ENCODE results near the gene ZNF625. TPM values are rescaled to one million over a fixed set of nuclear protein-coding genes. Genes with fewer than 3 reads are reported as not detected.
"Not testable (repeated sequence)": the region's sequence is repeated elsewhere in the genome, so short reads cannot be mapped to it uniquely, and the experiment has no call there.

ZNF625 gene
- total and polyA plus RNA-seq, 4 donors = 1.0 to 17.6 (median 4.3) TPM

GRCh38 chr19:12111943-12112637 is 44.4 kb downstream of the ZNF625 start:
- H3K4me3 ChIP-seq = no peak overlapping the region
- no peak overlapping the region for H3K27ac ChIP-seq (ENCODE audit: low read depth in 1 of 2, low read length in 1 of 2)
- 95 to 96% methylated on average over 8 of the region's 8 CpGs for WGBS, 2 donors
- H3K4me1 ChIP-seq (ENCODE audit: control insufficient read depth in 5 of 5, insufficient read depth in 5 of 5, low read length in 5 of 5) = no peaks in the 10 kb centered on the region
- H3K27me3 ChIP-seq (ENCODE audit: control insufficient read depth in 3 of 3, insufficient read depth in 3 of 3, low read length in 2 of 3) = no peaks in the 10 kb centered on the region
- ATAC-seq (ENCODE audit: insufficient read depth, low FRiP score) (no peak), DNase-seq (no peak)
- H3K36me3 ChIP-seq (ENCODE audit: control insufficient read depth in 4 of 4, insufficient read depth in 4 of 4, low read length in 4 of 4) = peaks cover 6 to 47% (median 27%) of the 10 kb centered on the region in 4 donors
- no peak overlapping the region for H3K9ac ChIP-seq (ENCODE audit: insufficient read depth in 1 of 2, low read length in 2 of 2)
- H3K9me3 ChIP-seq (ENCODE audit: control insufficient read depth in 4 of 4, insufficient read depth in 3 of 4, low read length in 3 of 4) = peaks cover 0 to 29% (median 15%) of the 10 kb centered on the region in 4 donors
- no peak for TF ChIP-seq CTCF (IDR thresholded peaks at IDR 0.05; ENCODE audit: control extremely low read depth, extremely low read depth)

GRCh38 chr19:12111176-12111575 is 45.4 kb downstream of the ZNF625 start:
- Histone ChIP-seq H3K4me1 (ENCODE audit: control insufficient read depth in 5 of 5, insufficient read depth in 5 of 5, low read length in 5 of 5) (no peaks in the 10 kb centered on the region), H3K36me3 (ENCODE audit: control insufficient read depth in 4 of 4, insufficient read depth in 4 of 4, low read length in 4 of 4) (peaks cover 6 to 53% (median 29%) of the 10 kb centered on the region in 4 donors), H3K9ac (ENCODE audit: insufficient read depth in 1 of 2, low read length in 2 of 2) (no peak overlapping the region), H3K27ac (ENCODE audit: low read depth in 1 of 2, low read length in 1 of 2) (no peak overlapping the region), H3K27me3 (ENCODE audit: control insufficient read depth in 3 of 3, insufficient read depth in 3 of 3, low read length in 2 of 3) (no peaks in the 10 kb centered on the region), H3K9me3 (ENCODE audit: control insufficient read depth in 4 of 4, insufficient read depth in 3 of 4, low read length in 3 of 4) (peaks cover 0 to 33% (median 17%) of the 10 kb centered on the region in 4 donors), H3K4me3 (no peak overlapping the region)
- ATAC-seq (ENCODE audit: insufficient read depth, low FRiP score) (no peak), DNase-seq (no peak)
- WGBS, 2 donors = 50% methylated on average over 2 of the region's 2 CpGs
- TF ChIP-seq CTCF (IDR thresholded peaks at IDR 0.05; ENCODE audit: control extremely low read depth, extremely low read depth) = no peak

GRCh38 chr19:12103909-12104308 is 52.6 kb downstream of the ZNF625 start:
- H3K9me3 ChIP-seq (ENCODE audit: control insufficient read depth in 4 of 4, insufficient read depth in 3 of 4, low read length in 3 of 4); H3K9ac ChIP-seq (ENCODE audit: insufficient read depth in 1 of 2, low read length in 2 of 2); ATAC-seq (ENCODE audit: insufficient read depth, low FRiP score); H3K4me3 ChIP-seq; H3K27me3 ChIP-seq (ENCODE audit: control insufficient read depth in 3 of 3, insufficient read depth in 3 of 3, low read length in 2 of 3); H3K27ac ChIP-seq (ENCODE audit: low read depth in 1 of 2, low read length in 1 of 2); DNase-seq; H3K4me1 ChIP-seq (ENCODE audit: control insufficient read depth in 5 of 5, insufficient read depth in 5 of 5, low read length in 5 of 5): not testable (repeated sequence)
- peaks cover 0 to 15% (median 5%) of the 10 kb centered on the region in 4 donors for H3K36me3 ChIP-seq (ENCODE audit: control insufficient read depth in 4 of 4, insufficient read depth in 4 of 4, low read length in 4 of 4)
- WGBS, 2 donors = 96% methylated on average over 4 of the region's 4 CpGs

GRCh38 chr19:12098040-12098439 is 58.5 kb downstream of the ZNF625 start:
- H3K27me3 ChIP-seq (ENCODE audit: control insufficient read depth in 3 of 3, insufficient read depth in 3 of 3, low read length in 2 of 3) = no peaks in the 10 kb centered on the region
- ATAC-seq (ENCODE audit: insufficient read depth, low FRiP score) = peak; percentile 53
- no peak for DNase-seq
- no peak overlapping the region for H3K4me3 ChIP-seq
- peaks cover 0 to 7% (median 2%) of the 10 kb centered on the region in 4 donors for H3K9me3 ChIP-seq (ENCODE audit: control insufficient read depth in 4 of 4, insufficient read depth in 3 of 4, low read length in 3 of 4)
- H3K27ac ChIP-seq (ENCODE audit: low read depth in 1 of 2, low read length in 1 of 2) = no peak overlapping the region
- H3K4me1 ChIP-seq (ENCODE audit: control insufficient read depth in 5 of 5, insufficient read depth in 5 of 5, low read length in 5 of 5) = peaks cover 0 to 8% (median 1%) of the 10 kb centered on the region in 5 donors
- peaks cover 0 to 28% (median 8%) of the 10 kb centered on the region in 4 donors for H3K36me3 ChIP-seq (ENCODE audit: control insufficient read depth in 4 of 4, insufficient read depth in 4 of 4, low read length in 4 of 4)
- TF ChIP-seq CTCF (IDR thresholded peaks at IDR 0.05; ENCODE audit: control extremely low read depth, extremely low read depth) = no peak
- WGBS, 2 donors = 60 to 84% methylated on average over 9 of the region's 9 CpGs
- H3K9ac ChIP-seq (ENCODE audit: insufficient read depth in 1 of 2, low read length in 2 of 2) = no peak overlapping the region
